OCI-LY1 (cell line): ENCODE results near the gene CEP164.

Source experiments
- H2AFZ ChIP-seq: fragments of 200-600 bp; sonication (generic), shearing (Covaris generic); 2 replicates; pipeline ENCODE4 v1.6.0; 2014; ENCODE audit warnings: antibody characterized with exemption, mild to moderate bottlenecking, low read length
- H3F3A ChIP-seq: fragments of 200-600 bp; sonication (generic), shearing (Covaris generic); 2 replicates; pipeline ENCODE4 v1.6.0; 2014; ENCODE audit warnings: mild to moderate bottlenecking, antibody characterized with exemption, low read length, moderate library complexity; ENCODE audit not compliant: insufficient read depth
- H3K27ac ChIP-seq: fragments of 200-600 bp; sonication (generic); 2 replicates; pipeline ENCODE4 v1.5.1; 2014; ENCODE audit warnings: low read length, mixed run types, mild to moderate bottlenecking, low read depth; ENCODE audit not compliant: poor library complexity, severe bottlenecking
- H3K27me3 ChIP-seq: fragments of 200-600 bp; sonication (generic); 2 replicates; pipeline ENCODE4 v1.6.0; 2014; ENCODE audit warnings: antibody characterized with exemption, mild to moderate bottlenecking, low read length, moderate library complexity; ENCODE audit not compliant: insufficient read depth
- H3K36me3 ChIP-seq: fragments of 200-600 bp; sonication (generic); 2 replicates; pipeline ENCODE4 v1.6.1; 2014; ENCODE audit warnings: mild to moderate bottlenecking, antibody characterized with exemption, low read length, moderate library complexity, mixed read lengths; ENCODE audit not compliant: insufficient read depth
- H3K4me1 ChIP-seq: fragments of 200-600 bp; sonication (generic); 2 replicates; pipeline ENCODE4 v1.5.1; 2014; ENCODE audit warnings: mild to moderate bottlenecking, low read length, moderate library complexity; ENCODE audit not compliant: insufficient read depth, severe bottlenecking
- H3K4me2 ChIP-seq: fragments of 200-600 bp; sonication (generic), shearing (Covaris generic); 2 replicates; pipeline ENCODE4 v1.6.1; 2014; ENCODE audit warnings: low read length
- H3K4me3 ChIP-seq: fragments of 200-600 bp; sonication (generic); 2 replicates; pipeline ENCODE4 v1.5.1; 2014; ENCODE audit warnings: low read length, low read depth, mild to moderate bottlenecking, mixed read lengths; ENCODE audit not compliant: poor library complexity, severe bottlenecking
- H3K79me2 ChIP-seq: fragments of 200-600 bp; shearing (Covaris generic); 2 replicates; pipeline ENCODE4 v1.6.1; 2016; ENCODE audit warnings: mixed run types, low read length, mixed read lengths; ENCODE audit not compliant: insufficient read depth
- H3K9ac ChIP-seq: fragments of 200-600 bp; sonication (generic), shearing (Covaris generic); 2 replicates; pipeline ENCODE4 v1.6.1; 2014; ENCODE audit warnings: mild to moderate bottlenecking, low read length, mixed read lengths
- H3K9me2 ChIP-seq: fragments of 200-600 bp; sonication (generic), shearing (Covaris generic); 2 replicates; pipeline ENCODE4 v1.6.1; 2014; ENCODE audit warnings: low read depth, mild to moderate bottlenecking, low read length, mixed read lengths
- H3K9me3 ChIP-seq: fragments of 200-600 bp; shearing (Covaris generic); 2 replicates; pipeline ENCODE4 v1.6.1; 2014; ENCODE audit warnings: low read length, mixed read lengths
- H4K20me1 ChIP-seq: fragments of 200-600 bp; sonication (generic), shearing (Covaris generic); 2 replicates; pipeline ENCODE4 v1.6.0; 2016; ENCODE audit warnings: mild to moderate bottlenecking, low read length; ENCODE audit not compliant: insufficient read depth
- EZH2 ChIP-seq: fragments of 200-600 bp; sonication (generic), shearing (Covaris generic); IDR thresholded peaks from 2 replicates; pipeline ENCODE4 v1.8.0; 2017; ENCODE audit warnings: borderline replicate concordance, mixed run types, mild to moderate bottlenecking, antibody characterized with exemption, low read length, moderate library complexity, mixed read lengths
- TF ChIP-seq, protein P1 (sequence below): fragments of 200-600 bp; sonication (generic), shearing (Covaris generic); IDR thresholded peaks from 2 replicates; pipeline ENCODE4 v1.5.1; 2017; ENCODE audit warnings: mild to moderate bottlenecking, antibody characterized with exemption, low read length, moderate library complexity, mixed read lengths

Gene CEP164

DNA sequence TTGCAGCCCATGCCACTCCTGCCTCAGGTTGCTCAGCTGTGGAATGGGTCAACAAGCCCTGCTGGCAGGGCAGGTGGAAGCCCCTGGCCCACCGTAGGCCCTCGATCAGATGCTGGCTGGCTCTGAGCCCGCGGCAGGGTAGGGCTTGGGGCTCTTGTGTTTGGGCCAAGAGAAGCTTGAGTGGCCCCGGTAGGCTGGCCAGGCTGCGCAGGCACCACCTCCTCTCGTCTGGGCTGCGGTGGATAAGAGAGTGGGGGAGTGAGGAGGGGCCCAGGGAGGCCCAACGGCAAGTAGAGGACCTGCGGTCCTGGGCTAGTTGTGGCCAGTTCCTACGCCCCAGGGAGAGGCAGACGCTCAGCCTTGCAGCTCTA, 115.2 kb downstream of the CEP164 start:
- Histone ChIP-seq H3K79me2 (no peaks in the 10 kb centered on the region), H3K4me2 (no peak overlapping the region), H3F3A (no peaks in the 10 kb centered on the region), H3K9me2 (no peaks in the 10 kb centered on the region), H3K27ac (no peak overlapping the region), H3K4me3 (no peak overlapping the region), H4K20me1 (no peaks in the 10 kb centered on the region), H2AFZ (no peak overlapping the region), H3K9ac (no peak overlapping the region), H3K36me3 (no peaks in the 10 kb centered on the region), H3K4me1 (no peaks in the 10 kb centered on the region), H3K27me3 (no peaks in the 10 kb centered on the region), H3K9me3 (no peaks in the 10 kb centered on the region)
- no peak for TF ChIP-seq EZH2

DNA sequence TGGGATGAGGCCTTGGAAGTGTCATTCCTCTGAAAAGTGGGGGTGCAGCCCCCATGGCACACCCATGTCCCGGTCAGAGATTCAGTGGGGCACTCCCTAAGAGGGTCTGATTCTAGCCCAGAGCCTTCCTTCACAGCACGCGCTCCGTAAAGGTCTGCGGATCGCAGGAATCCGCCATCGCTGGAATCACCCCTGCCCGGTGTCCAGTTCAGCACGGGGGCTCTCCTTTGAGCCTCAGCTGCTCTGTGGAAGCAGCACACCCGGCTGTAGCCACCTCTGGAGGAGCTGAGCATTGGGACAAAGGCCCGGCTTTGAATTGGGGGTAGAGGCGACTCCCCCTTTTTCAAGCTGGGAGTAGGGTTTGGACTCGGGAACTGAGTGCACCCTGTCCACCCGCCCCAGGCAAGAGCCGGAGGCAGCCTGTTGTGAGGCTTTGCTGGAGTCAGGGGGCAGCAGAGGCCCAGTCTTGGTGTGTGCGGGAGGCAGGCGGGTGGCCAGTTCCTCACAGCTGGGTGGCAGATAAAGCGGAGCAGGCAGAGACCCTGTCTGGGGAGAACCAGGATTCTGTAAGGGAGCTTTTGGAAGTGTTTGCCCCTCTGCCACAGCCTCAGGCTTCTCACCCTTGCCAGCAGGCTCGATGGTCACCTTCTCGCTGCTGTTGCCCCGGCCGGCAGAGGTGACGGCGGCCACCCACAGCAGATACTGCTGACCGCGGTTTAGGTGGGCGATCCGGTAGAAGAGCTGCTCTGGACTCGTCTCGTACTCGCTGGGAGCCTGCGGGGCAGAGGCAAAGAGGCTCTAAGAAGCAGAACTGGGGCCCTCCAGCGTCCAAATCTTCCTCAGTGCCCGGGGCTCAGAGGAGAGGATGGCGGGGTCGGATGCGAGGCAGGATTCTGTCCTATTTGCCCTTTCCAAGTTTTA, 115.9 kb downstream of the CEP164 start:
- H2AFZ ChIP-seq = no peak overlapping the region
- no peak overlapping the region for H3K4me2 ChIP-seq
- no peaks in the 10 kb centered on the region for H3K9me3 ChIP-seq
- no peaks in the 10 kb centered on the region for H3K79me2 ChIP-seq
- no peaks in the 10 kb centered on the region for H3K4me1 ChIP-seq
- H3K27me3 ChIP-seq = no peaks in the 10 kb centered on the region
- no peak overlapping the region for H3K27ac ChIP-seq
- H4K20me1 ChIP-seq = no peaks in the 10 kb centered on the region
- H3K9ac ChIP-seq = no peak overlapping the region
- no peak for TF ChIP-seq EZH2
- TF ChIP-seq, protein P1, sequence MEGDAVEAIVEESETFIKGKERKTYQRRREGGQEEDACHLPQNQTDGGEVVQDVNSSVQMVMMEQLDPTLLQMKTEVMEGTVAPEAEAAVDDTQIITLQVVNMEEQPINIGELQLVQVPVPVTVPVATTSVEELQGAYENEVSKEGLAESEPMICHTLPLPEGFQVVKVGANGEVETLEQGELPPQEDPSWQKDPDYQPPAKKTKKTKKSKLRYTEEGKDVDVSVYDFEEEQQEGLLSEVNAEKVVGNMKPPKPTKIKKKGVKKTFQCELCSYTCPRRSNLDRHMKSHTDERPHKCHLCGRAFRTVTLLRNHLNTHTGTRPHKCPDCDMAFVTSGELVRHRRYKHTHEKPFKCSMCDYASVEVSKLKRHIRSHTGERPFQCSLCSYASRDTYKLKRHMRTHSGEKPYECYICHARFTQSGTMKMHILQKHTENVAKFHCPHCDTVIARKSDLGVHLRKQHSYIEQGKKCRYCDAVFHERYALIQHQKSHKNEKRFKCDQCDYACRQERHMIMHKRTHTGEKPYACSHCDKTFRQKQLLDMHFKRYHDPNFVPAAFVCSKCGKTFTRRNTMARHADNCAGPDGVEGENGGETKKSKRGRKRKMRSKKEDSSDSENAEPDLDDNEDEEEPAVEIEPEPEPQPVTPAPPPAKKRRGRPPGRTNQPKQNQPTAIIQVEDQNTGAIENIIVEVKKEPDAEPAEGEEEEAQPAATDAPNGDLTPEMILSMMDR = no peak
- no peaks in the 10 kb centered on the region for H3K9me2 ChIP-seq
- no peaks in the 10 kb centered on the region for H3K36me3 ChIP-seq
- H3F3A ChIP-seq = no peaks in the 10 kb centered on the region
- no peak overlapping the region for H3K4me3 ChIP-seq

DNA sequence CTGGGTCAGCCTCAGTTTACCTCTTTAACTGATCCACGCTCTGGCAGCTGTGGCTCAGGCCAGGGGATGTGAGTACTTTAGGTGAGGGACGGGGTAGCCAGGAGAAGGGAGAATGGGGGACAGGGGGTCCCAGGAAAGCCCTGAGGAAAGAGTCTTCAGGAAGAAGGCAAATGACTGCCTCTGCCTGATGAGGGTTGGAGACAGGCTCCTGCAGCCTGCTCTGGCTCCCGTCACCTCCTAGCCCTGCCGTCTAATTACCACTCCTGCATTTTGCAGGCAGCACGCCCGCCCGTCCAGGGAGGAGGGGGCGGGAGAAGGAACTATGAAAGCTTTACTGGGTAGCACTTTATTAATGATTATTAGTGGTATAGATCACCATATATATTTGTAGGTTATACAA, 116.6 kb downstream of the CEP164 start:
- no peak overlapping the region for H3K27ac ChIP-seq
- H3K79me2 ChIP-seq = no peaks in the 10 kb centered on the region
- no peak overlapping the region for H2AFZ ChIP-seq
- no peaks in the 10 kb centered on the region for H3K9me3 ChIP-seq
- no peak overlapping the region for H3K4me3 ChIP-seq
- no peaks in the 10 kb centered on the region for H3K4me1 ChIP-seq
- no peak overlapping the region for H3K9ac ChIP-seq
- no peaks in the 10 kb centered on the region for H3F3A ChIP-seq
- no peaks in the 10 kb centered on the region for H4K20me1 ChIP-seq
- H3K27me3 ChIP-seq = no peaks in the 10 kb centered on the region
- H3K9me2 ChIP-seq = no peaks in the 10 kb centered on the region
- TF ChIP-seq EZH2 = no peak
- TF ChIP-seq, protein P1 = no peak
- no peaks in the 10 kb centered on the region for H3K36me3 ChIP-seq
- H3K4me2 ChIP-seq = no peak overlapping the region
